A673 (cell line): ENCODE results near the gene METTL1. TPM values are rescaled to one million over a fixed set of nuclear protein-coding genes. Genes with fewer than 3 reads are reported as not detected.
"Not testable (repeated sequence)": the region's sequence is repeated elsewhere in the genome, so short reads cannot be mapped to it uniquely, and the experiment has no call there.

ENCODE experiments used
- BruUV-seq: library from RNA; stranded (reverse); fragments of 400-500 nt; replicated peaks from 2 replicates; lab custom pipeline; 2021; lab: Mats Ljungman, UMichigan
- CTCF ChIA-PET: fragments of 300-600 bp; sonication (Branson Sonifier 250); formaldehyde crosslinking; loops from one replicate; lab custom pipeline; 2022; ENCODE audit warnings: antibody characterized with exemption; lab: Charles Lee
- POLR2A ChIA-PET: fragments of 300-600 bp; sonication (Branson Sonifier 250); formaldehyde crosslinking; loops from one replicate; lab custom pipeline; 2022; ENCODE audit warnings: antibody characterized with exemption; ENCODE audit not compliant: low non-redundant PET; lab: Charles Lee
- DNase-seq: peaks from one replicate; pipeline ENCODE4 v3.0.0-alpha.2; 2015; ENCODE audit warnings: low spot score
- H3K27ac ChIP-seq: fragments of 200-600 bp; sonication (generic); 2 replicates; pipeline ENCODE4 v1.5.1; 2016; ENCODE audit warnings: mixed run types, low read depth, mild to moderate bottlenecking, mixed read lengths, antibody characterized with exemption, low read length; ENCODE audit not compliant: poor library complexity, severe bottlenecking
- H3K27me3 ChIP-seq: fragments of 200-600 bp; sonication (generic); replicated peaks from 2 replicates; pipeline ENCODE4 v1.6.1; 2017; ENCODE audit warnings: mixed run types, low read depth, mild to moderate bottlenecking, mixed read lengths, antibody characterized with exemption, low read length; ENCODE audit not compliant: insufficient read depth, poor library complexity
- H3K36me3 ChIP-seq: fragments of 200-600 bp; sonication (generic); 2 replicates; pipeline ENCODE4 v1.6.1; 2016; ENCODE audit warnings: mixed run types, mild to moderate bottlenecking, mixed read lengths, antibody characterized with exemption, low read length; ENCODE audit not compliant: insufficient read depth, poor library complexity, severe bottlenecking
- H3K4me1 ChIP-seq: fragments of 200-600 bp; sonication (generic); 2 replicates; pipeline ENCODE4 v1.6.1; 2017; ENCODE audit warnings: mixed run types, mild to moderate bottlenecking, mixed read lengths, antibody characterized with exemption, low read length; ENCODE audit not compliant: insufficient read depth, poor library complexity, severe bottlenecking
- H3K4me3 ChIP-seq: fragments of 200-600 bp; sonication (generic); 2 replicates; pipeline ENCODE4 v1.5.1; 2016; ENCODE audit warnings: low read depth, mixed run types, mild to moderate bottlenecking, mixed read lengths, low read length; ENCODE audit not compliant: poor library complexity, severe bottlenecking
- H3K9me3 ChIP-seq: fragments of 200-600 bp; sonication (generic); 2 replicates; pipeline ENCODE4 v1.6.1; 2016; ENCODE audit warnings: mixed run types, low read depth, mild to moderate bottlenecking, mixed read lengths, antibody characterized with exemption, low read length; ENCODE audit not compliant: poor library complexity, severe bottlenecking
- CTCF ChIP-seq: fragments of 300-800, 200-600 bp; sonication (generic); conservative IDR thresholded peaks from 2 replicates; pipeline ENCODE4 v1.5.1; 2017; ENCODE audit warnings: low read depth, mild to moderate bottlenecking, antibody characterized with exemption, low read length, moderate library complexity, mixed read lengths
- EZH2 ChIP-seq: fragments of 200-600 bp; sonication (generic); IDR thresholded peaks from 2 replicates; pipeline ENCODE4 v1.6.1; 2017; ENCODE audit warnings: borderline replicate concordance, low read depth, mild to moderate bottlenecking, mixed read lengths, antibody characterized with exemption, low read length; ENCODE audit not compliant: poor library complexity, severe bottlenecking
- intact Hi-C: fragments of 100-400 bp; cut with micrococcal nuclease; formaldehyde crosslinking; loops from one replicate; pipeline ENCODE4 v1.10.0; 2022; ENCODE audit not compliant: unreplicated experiment
- total RNA-seq: library from RNA; stranded (reverse); gene quantifications from 2 replicates; pipeline ENCODE4 v1.2.3, GENCODE V29; 2021

METTL1 gene
- total RNA-seq, 1 experiment from 2014 or later, result 55.6 TPM

- ChIA-PET POLR2A (no interaction called here), CTCF (no interaction called here)
- no TSS peak for BruUV-seq
- TF ChIP-seq CTCF (no peak), EZH2 (no peak)
- DNase-seq, result no peak
- Histone ChIP-seq H3K36me3 (peaks cover 4% of the 10 kb centered on the region), H3K4me3 (no peak overlapping the region), H3K9me3 (no peaks in the 10 kb centered on the region), H3K27ac (no peak overlapping the region), H3K4me1 (peaks cover 7% of the 10 kb centered on the region), H3K27me3 (no peaks in the 10 kb centered on the region)
- intact Hi-C loops, result no loop called here
Observed at GRCh38 chr12:57724003-57724935, 47.6 kb downstream of the METTL1 start.

GRCh38 chr12:57723630-57723962 lies 48.3 kb downstream of the METTL1 start:
- Histone ChIP-seq H3K4me1 (peaks cover 7% of the 10 kb centered on the region), H3K27ac (no peak overlapping the region), H3K36me3 (peaks cover 10% of the 10 kb centered on the region), H3K9me3 (no peaks in the 10 kb centered on the region), H3K27me3 (no peaks in the 10 kb centered on the region), H3K4me3 (no peak overlapping the region)
- TF ChIP-seq CTCF (no peak), EZH2 (no peak)
- no TSS peak for BruUV-seq
- intact Hi-C loops, result no loop called here
- POLR2A ChIA-PET, result no interaction called here
- CTCF ChIA-PET, result no interaction called here
- no peak for DNase-seq

- CTCF ChIA-PET, result no interaction called here
- no peak for TF ChIP-seq CTCF
- no peak for TF ChIP-seq EZH2
- DNase-seq, result no peak
- peaks cover 7% of the 10 kb centered on the region for H3K4me1 ChIP-seq
- no peaks in the 10 kb centered on the region for H3K27me3 ChIP-seq
- H3K36me3 ChIP-seq, result peaks cover 14% of the 10 kb centered on the region
- POLR2A ChIA-PET, result no interaction called here
- intact Hi-C loops, result no loop called here
- no peak overlapping the region for H3K27ac ChIP-seq
- no peak overlapping the region for H3K4me3 ChIP-seq
- no peaks in the 10 kb centered on the region for H3K9me3 ChIP-seq
- no TSS peak for BruUV-seq
Observed at GRCh38 chr12:57722716-57723629, 48.9 kb downstream of the METTL1 start.

GRCh38 chr12:57721846-57722608 lies 49.9 kb downstream of the METTL1 start:
- H3K4me3 ChIP-seq, H3K27ac ChIP-seq, H3K9me3 ChIP-seq, CTCF ChIA-PET, BruUV-seq, intact Hi-C loops, POLR2A ChIA-PET, H3K4me1 ChIP-seq, H3K27me3 ChIP-seq, DNase-seq: not testable (repeated sequence)
- H3K36me3 ChIP-seq, result peaks cover 15% of the 10 kb centered on the region
